ENCODE results near the gene CTNNBL1.

CTNNBL1 gene

GRCh38 chr20:37759761-37760209 lies 66.0 kb downstream of the CTNNBL1 start:
- H3K27me3 ChIP-seq (ENCODE audit: insufficient read depth, low read length), result no peaks in the 10 kb centered on the region
- peaks cover 10% of the 10 kb centered on the region; the same call in 1 of the 2 replicates for H3K36me3 ChIP-seq (ENCODE audit: insufficient read depth, low read length)
- no peaks in the 10 kb centered on the region; the same call in 1 of the 2 replicates for H3K4me1 ChIP-seq (ENCODE audit: insufficient read depth, low read length)
- H3K9ac ChIP-seq (ENCODE audit: low read depth, low read length), result no peak overlapping the region
- no peak overlapping the region for H3K4me3 ChIP-seq (ENCODE audit: low read length)
- H3K27ac ChIP-seq (ENCODE audit: low read depth, low read length), result no peak overlapping the region
- no peaks in the 10 kb centered on the region for H3K9me3 ChIP-seq (ENCODE audit: insufficient read depth, low read depth, low read length)
- WGBS, result 95% methylated on average over 5 of the region's 5 CpGs

- whole genome bisulfite sequencing, result 88% methylated on average over 2 of the region's 2 CpGs
These were observed 66.5 kb downstream of the CTNNBL1 start for GRCh38 chr20:37760322-37760721.

GRCh38 chr20:37762716-37763485 lies 69.1 kb downstream of the CTNNBL1 start:
- Histone ChIP-seq H3K9me3 (ENCODE audit: insufficient read depth, low read depth, low read length) (no peaks in the 10 kb centered on the region), H3K9ac (ENCODE audit: low read depth, low read length) (no peak overlapping the region), H3K27ac (ENCODE audit: low read depth, low read length) (no peak overlapping the region), H3K27me3 (ENCODE audit: insufficient read depth, low read length) (no peaks in the 10 kb centered on the region), H3K4me3 (ENCODE audit: low read length) (no peak overlapping the region), H3K36me3 (ENCODE audit: insufficient read depth, low read length) (peaks cover 10% of the 10 kb centered on the region; the same call in 1 of the 2 replicates), H3K4me1 (ENCODE audit: insufficient read depth, low read length) (no peaks in the 10 kb centered on the region; the same call in 1 of the 2 replicates)
- 92% methylated on average over 4 of the region's 4 CpGs for WGBS

More at GRCh38 chr20:37760322-37760721, 66.5 kb downstream of the CTNNBL1 start:
- no peaks in the 10 kb centered on the region for H3K9me3 ChIP-seq (ENCODE audit: insufficient read depth, low read depth, low read length)
- H3K4me1 ChIP-seq (ENCODE audit: insufficient read depth, low read length), result no peaks in the 10 kb centered on the region; the same call in 1 of the 2 replicates
- H3K27me3 ChIP-seq (ENCODE audit: insufficient read depth, low read length), result no peaks in the 10 kb centered on the region
- H3K9ac ChIP-seq (ENCODE audit: low read depth, low read length), result no peak overlapping the region
- peaks cover 14% of the 10 kb centered on the region; the same call in 1 of the 2 replicates for H3K36me3 ChIP-seq (ENCODE audit: insufficient read depth, low read length)
- H3K4me3 ChIP-seq (ENCODE audit: low read length), result no peak overlapping the region
- H3K27ac ChIP-seq (ENCODE audit: low read depth, low read length), result no peak overlapping the region

DNA sequence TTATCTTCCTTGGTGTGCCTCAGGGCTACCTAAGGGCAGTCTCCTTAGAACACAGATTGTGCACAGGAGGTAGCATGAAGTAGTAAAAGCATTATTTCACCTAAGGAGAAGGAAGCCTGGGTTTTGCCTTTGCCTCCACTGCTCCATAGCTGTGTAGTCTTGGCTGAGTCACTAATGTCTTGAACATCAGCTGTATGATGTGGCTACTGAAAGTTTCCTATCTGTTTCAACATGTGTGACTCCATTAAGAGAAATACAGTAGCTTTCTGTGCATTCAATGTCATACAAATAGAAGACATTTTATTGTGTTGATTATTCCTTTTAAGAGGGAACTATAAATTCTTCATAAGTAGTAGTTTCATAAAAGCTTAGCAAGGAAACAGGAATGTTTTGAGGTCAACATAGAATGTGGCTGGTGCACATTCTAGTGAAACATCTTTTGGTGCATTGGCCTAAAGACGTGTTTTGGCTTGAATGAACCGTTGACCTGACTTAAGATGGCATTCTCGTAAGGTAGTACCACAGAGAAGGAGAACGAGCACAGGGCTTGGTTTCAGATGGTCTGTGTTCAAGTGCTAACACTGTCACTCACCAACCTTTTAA lies 70.6 kb downstream of the CTNNBL1 start:
- peaks cover 20% of the 10 kb centered on the region for H3K36me3 ChIP-seq (ENCODE audit: insufficient read depth, low read length)
- 91% methylated on average over 4 of the region's 4 CpGs for WGBS
- no peaks in the 10 kb centered on the region for H3K9me3 ChIP-seq (ENCODE audit: insufficient read depth, low read depth, low read length)
- no peak overlapping the region for H3K27ac ChIP-seq (ENCODE audit: low read depth, low read length)
- H3K27me3 ChIP-seq (ENCODE audit: insufficient read depth, low read length), result no peaks in the 10 kb centered on the region
- no peak overlapping the region for H3K9ac ChIP-seq (ENCODE audit: low read depth, low read length)
- no peak overlapping the region for H3K4me3 ChIP-seq (ENCODE audit: low read length)
- H3K4me1 ChIP-seq (ENCODE audit: insufficient read depth, low read length), result no peaks in the 10 kb centered on the region; the same call in 1 of the 2 replicates

DNA sequence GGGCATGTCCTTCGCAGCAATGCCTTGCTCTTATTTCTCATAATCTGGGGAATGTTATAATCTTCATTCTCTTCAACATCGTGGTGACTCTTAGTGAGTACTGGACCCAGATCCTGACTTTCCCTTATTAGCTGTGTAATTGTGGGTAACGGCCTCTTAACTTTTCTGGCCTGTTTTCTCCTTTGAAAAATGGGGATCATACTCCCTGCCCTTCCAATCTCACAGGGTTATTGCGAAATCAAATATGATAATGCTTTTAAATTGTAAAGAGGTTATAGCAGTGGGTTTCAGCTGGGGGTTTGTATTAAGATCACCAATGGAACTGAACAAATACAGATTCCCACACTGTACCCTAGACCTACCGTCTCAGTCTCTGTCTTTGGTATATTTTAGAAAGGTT lies 77.1 kb downstream of the CTNNBL1 start:
- no peak overlapping the region for H3K27ac ChIP-seq (ENCODE audit: low read depth, low read length)
- 90% methylated on average over 3 of the region's 5 CpGs for WGBS

GRCh38 chr20:37773291-37773826 lies 79.5 kb downstream of the CTNNBL1 start:
- H3K27ac ChIP-seq (ENCODE audit: low read depth, low read length), result no peak overlapping the region
- H3K27me3 ChIP-seq (ENCODE audit: insufficient read depth, low read length), result no peaks in the 10 kb centered on the region
- 100% methylated on average over 1 of the region's 1 CpG for WGBS
- no peaks in the 10 kb centered on the region for H3K4me1 ChIP-seq (ENCODE audit: insufficient read depth, low read length)
- no peak overlapping the region for H3K9ac ChIP-seq (ENCODE audit: low read depth, low read length)
- peaks cover 17% of the 10 kb centered on the region for H3K36me3 ChIP-seq (ENCODE audit: insufficient read depth, low read length)
- no peaks in the 10 kb centered on the region for H3K9me3 ChIP-seq (ENCODE audit: insufficient read depth, low read depth, low read length)
- H3K4me3 ChIP-seq (ENCODE audit: low read length), result no peak overlapping the region

More for the DNA sequence above, 77.1 kb downstream of the CTNNBL1 start:
- no peak overlapping the region for H3K4me3 ChIP-seq (ENCODE audit: low read length)
- peaks cover 26% of the 10 kb centered on the region for H3K36me3 ChIP-seq (ENCODE audit: insufficient read depth, low read length)
- no peaks in the 10 kb centered on the region for H3K4me1 ChIP-seq (ENCODE audit: insufficient read depth, low read length)
- H3K9me3 ChIP-seq (ENCODE audit: insufficient read depth, low read depth, low read length), result no peaks in the 10 kb centered on the region
- no peak overlapping the region for H3K9ac ChIP-seq (ENCODE audit: low read depth, low read length)
- H3K27me3 ChIP-seq (ENCODE audit: insufficient read depth, low read length), result no peaks in the 10 kb centered on the region

DNA sequence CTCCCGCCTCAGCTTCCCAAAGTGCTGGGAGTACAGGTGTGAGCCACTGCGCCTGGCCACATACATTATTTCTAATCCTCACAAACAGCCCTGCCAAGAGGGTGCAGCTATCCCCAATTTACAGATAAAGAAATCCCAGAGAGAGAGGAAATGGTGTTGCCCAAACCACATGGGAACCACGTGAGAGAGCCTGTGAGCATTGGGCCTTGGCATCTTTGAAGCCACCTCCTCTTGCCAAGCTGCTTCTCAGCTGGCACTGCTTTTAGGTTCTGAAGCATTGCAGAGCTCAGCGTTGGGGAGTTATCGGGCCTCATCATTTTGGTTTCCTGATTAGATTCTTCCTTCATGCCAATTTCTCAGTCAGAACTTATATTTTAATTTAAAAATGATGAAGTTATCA lies 80.3 kb downstream of the CTNNBL1 start:
- Histone ChIP-seq H3K36me3 (ENCODE audit: insufficient read depth, low read length) (peaks cover 16% of the 10 kb centered on the region), H3K4me1 (ENCODE audit: insufficient read depth, low read length) (no peaks in the 10 kb centered on the region), H3K4me3 (ENCODE audit: low read length) (no peak overlapping the region), H3K9ac (ENCODE audit: low read depth, low read length) (no peak overlapping the region), H3K9me3 (ENCODE audit: insufficient read depth, low read depth, low read length) (no peaks in the 10 kb centered on the region), H3K27me3 (ENCODE audit: insufficient read depth, low read length) (no peaks in the 10 kb centered on the region), H3K27ac (ENCODE audit: low read depth, low read length) (no peak overlapping the region)
- 97% methylated on average over 5 of the region's 5 CpGs for WGBS

DNA sequence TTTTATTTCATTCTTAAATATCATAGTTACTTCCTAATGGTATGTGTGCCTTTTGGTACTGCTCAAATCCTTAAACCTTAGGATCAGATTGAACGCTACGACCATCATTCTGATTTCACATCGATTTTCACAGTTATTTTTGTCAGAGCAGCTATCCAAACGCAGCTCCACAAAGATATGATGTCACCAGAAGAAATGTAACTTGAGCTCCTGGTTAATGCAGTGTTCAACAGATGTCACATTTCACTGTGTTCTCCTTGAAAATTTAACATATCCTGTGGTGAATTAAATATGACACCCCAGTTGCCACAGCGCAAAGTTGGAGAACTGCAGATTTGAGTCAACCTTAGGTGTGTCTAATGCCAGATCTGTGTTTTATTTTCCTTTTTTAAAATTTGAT lies 81.4 kb downstream of the CTNNBL1 start:
- WGBS, result 93% methylated on average over 5 of the region's 5 CpGs
- Histone ChIP-seq H3K4me1 (ENCODE audit: insufficient read depth, low read length) (no peaks in the 10 kb centered on the region), H3K4me3 (ENCODE audit: low read length) (no peak overlapping the region), H3K9me3 (ENCODE audit: insufficient read depth, low read depth, low read length) (no peaks in the 10 kb centered on the region), H3K36me3 (ENCODE audit: insufficient read depth, low read length) (peaks cover 14% of the 10 kb centered on the region), H3K27ac (ENCODE audit: low read depth, low read length) (no peak overlapping the region), H3K27me3 (ENCODE audit: insufficient read depth, low read length) (no peaks in the 10 kb centered on the region), H3K9ac (ENCODE audit: low read depth, low read length) (no peak overlapping the region)

- H3K27ac ChIP-seq (ENCODE audit: low read depth, low read length), result no peak overlapping the region
- H3K9ac ChIP-seq (ENCODE audit: low read depth, low read length), result no peak overlapping the region
- no peaks in the 10 kb centered on the region for H3K4me1 ChIP-seq (ENCODE audit: insufficient read depth, low read length)
- WGBS, result 98% methylated on average over 5 of the region's 5 CpGs
- H3K9me3 ChIP-seq (ENCODE audit: insufficient read depth, low read depth, low read length), result no peaks in the 10 kb centered on the region
- H3K36me3 ChIP-seq (ENCODE audit: insufficient read depth, low read length), result peaks cover 12% of the 10 kb centered on the region
- H3K4me3 ChIP-seq (ENCODE audit: low read length), result no peak overlapping the region
- no peaks in the 10 kb centered on the region for H3K27me3 ChIP-seq (ENCODE audit: insufficient read depth, low read length)
These were observed 82.2 kb downstream of the CTNNBL1 start for GRCh38 chr20:37776049-37776448.

GRCh38 chr20:37776526-37776925 lies 82.7 kb downstream of the CTNNBL1 start:
- Histone ChIP-seq H3K27me3 (ENCODE audit: insufficient read depth, low read length) (no peaks in the 10 kb centered on the region), H3K27ac (ENCODE audit: low read depth, low read length) (no peak overlapping the region), H3K9ac (ENCODE audit: low read depth, low read length) (no peak overlapping the region), H3K9me3 (ENCODE audit: insufficient read depth, low read depth, low read length) (no peaks in the 10 kb centered on the region), H3K36me3 (ENCODE audit: insufficient read depth, low read length) (peaks cover 11% of the 10 kb centered on the region; the same call in 1 of the 2 replicates), H3K4me3 (ENCODE audit: low read length) (no peak overlapping the region), H3K4me1 (ENCODE audit: insufficient read depth, low read length) (no peaks in the 10 kb centered on the region)
- WGBS, result 100% methylated on average over 2 of the region's 3 CpGs
